8988T (cell line): ENCODE results near the gene PATJ.
"Not testable (repeated sequence)": the region's sequence is repeated elsewhere in the genome, so short reads cannot be mapped to it uniquely, and the experiment has no call there.

ENCODE experiments used
- DNase-seq: peaks from one replicate; pipeline ENCODE4 v3.0.0; 2011

PATJ gene

GRCh38 chr1:62181532-62181931 is 439.3 kb downstream of the PATJ start:
- DNase-seq = no peak

- not testable (repeated sequence) for DNase-seq
Observed at GRCh38 chr1:62182157-62182556, 439.9 kb downstream of the PATJ start.

GRCh38 chr1:62183164-62184020 is 441.1 kb downstream of the PATJ start:
- DNase-seq = not testable (repeated sequence)

GRCh38 chr1:62184336-62184735 is 442.1 kb downstream of the PATJ start:
- no peak for DNase-seq

- not testable (repeated sequence) for DNase-seq
Observed at GRCh38 chr1:62185233-62185632, 443.0 kb downstream of the PATJ start.

- no peak for DNase-seq
Observed at GRCh38 chr1:62185677-62186076, 443.4 kb downstream of the PATJ start.

GRCh38 chr1:62187548-62187947 is 445.3 kb downstream of the PATJ start:
- no peak for DNase-seq

GRCh38 chr1:62188111-62188510 is 445.8 kb downstream of the PATJ start:
- no peak for DNase-seq

- DNase-seq = no peak
Observed at GRCh38 chr1:62194651-62195544, 452.6 kb downstream of the PATJ start, which contains the start of gene L1TD1. Gene L1TD1, plus strand, starts transcription at chr1:62194849. Its CDS starts 11,780 bp downstream, at chr1:62206629.

- no peak for DNase-seq
Observed at GRCh38 chr1:62196086-62196690, 453.9 kb downstream of the PATJ start.

- no peak for DNase-seq
Observed at GRCh38 chr1:62198069-62198780, 455.9 kb downstream of the PATJ start.

- DNase-seq = no peak
Observed at GRCh38 chr1:62198781-62199125, 456.5 kb downstream of the PATJ start.

GRCh38 chr1:62207187-62207586 is 464.9 kb downstream of the PATJ start:
- DNase-seq = no peak

GRCh38 chr1:62208087-62208486 is 465.8 kb downstream of the PATJ start:
- DNase-seq = no peak

GRCh38 chr1:62208970-62209369 is 466.7 kb downstream of the PATJ start:
- DNase-seq = no peak

GRCh38 chr1:62209931-62210595 is 467.8 kb downstream of the PATJ start:
- DNase-seq = no peak

- DNase-seq = no peak
Observed at GRCh38 chr1:62210960-62211359, 468.7 kb downstream of the PATJ start.

GRCh38 chr1:62212411-62212810 is 470.1 kb downstream of the PATJ start:
- no peak for DNase-seq

- no peak for DNase-seq
Observed at GRCh38 chr1:62213075-62213914, 471.0 kb downstream of the PATJ start.

- no peak for DNase-seq
Observed at GRCh38 chr1:62218604-62219003, 476.3 kb downstream of the PATJ start.

GRCh38 chr1:62220456-62220855 is 478.2 kb downstream of the PATJ start:
- DNase-seq = not testable (repeated sequence)
